Lung (tissue), 12 donors: ENCODE data around the gene ACTN1. TPM values are rescaled to one million over a fixed set of nuclear protein-coding genes. Genes with fewer than 3 reads are reported as not detected.

Experiments
- ATAC-seq: fragments of 200-7000 bp; cut with Tn5 transposase; one replicate; pipeline ENCODE4 v1.9.1; 2020; ENCODE audit warnings: moderate number of reproducible peaks; ENCODE audit not compliant: insufficient read depth, low FRiP score
- DNase-seq, 3 donors: peaks; one replicate each; pipeline ENCODE4 v3.0.0-alpha.2; 2013 to 2017
- H3K27ac ChIP-seq, 2 donors: one replicate each; pipeline ENCODE4 v1.5.1; 2013; ENCODE audit warnings: mild to moderate bottlenecking in 2 of 2, moderate library complexity in 2 of 2, control low read depth in 1 of 2, inconsistent platforms in 1 of 2, low read depth in 1 of 2, low read length in 1 of 2
- H3K27me3 ChIP-seq, 3 donors: one replicate each; pipeline ENCODE4 v1.5.1; 2013; ENCODE audit warnings: low read length in 2 of 3; ENCODE audit not compliant: control insufficient read depth in 3 of 3, insufficient read depth in 3 of 3
- H3K36me3 ChIP-seq, 4 donors: one replicate each; pipeline ENCODE4 v1.5.1; 2013; ENCODE audit warnings: low read length in 4 of 4, mild to moderate bottlenecking in 1 of 4, moderate library complexity in 1 of 4; ENCODE audit not compliant: control insufficient read depth in 4 of 4, insufficient read depth in 4 of 4
- H3K4me1 ChIP-seq, 5 donors: one replicate each; pipeline ENCODE4 v1.5.1; 2013; ENCODE audit warnings: low read length in 5 of 5, mild to moderate bottlenecking in 2 of 5, moderate library complexity in 1 of 5; ENCODE audit not compliant: control insufficient read depth in 5 of 5, insufficient read depth in 5 of 5
- H3K4me3 ChIP-seq: one replicate; pipeline ENCODE4 v1.5.1; 2013; ENCODE audit warnings: mild to moderate bottlenecking, control low read depth, moderate library complexity
- H3K9ac ChIP-seq, 2 donors: one replicate each; pipeline ENCODE4 v1.5.1; 2013; ENCODE audit warnings: low read length in 2 of 2, control low read depth in 1 of 2; ENCODE audit not compliant: insufficient read depth in 1 of 2
- H3K9me3 ChIP-seq, 4 donors: one replicate each; pipeline ENCODE4 v1.5.1; 2013; ENCODE audit warnings: low read length in 3 of 4, mild to moderate bottlenecking in 1 of 4, moderate library complexity in 1 of 4; ENCODE audit not compliant: control insufficient read depth in 4 of 4, insufficient read depth in 3 of 4
- CTCF ChIP-seq: IDR thresholded peaks from 2 replicates; pipeline ENCODE4 v1.5.1; 2012; ENCODE audit warnings: mild to moderate bottlenecking; ENCODE audit errors: control extremely low read depth, extremely low read depth
- WGBS, 2 donors: extraction: QIAGEN DNeasy Blood & Tissue Kit; methylation state at CpG; one replicate each; pipeline ENCODE4 v1.1.7; 2013; 5-methylcytosine and 5-hydroxymethylcytosine counted together
- polyA plus RNA-seq, 2 donors: library from polyadenylated mRNA; stranded (reverse); fragments of 200-250 nt; gene quantifications; one replicate each; pipeline ENCODE4 v1.2.1, GENCODE V29; 2013
- total RNA-seq, 2 donors: library from RNA; depleted of rRNA in 1 of 2; stranded (reverse); fragments of >200 nt in 1 of 2; gene quantifications; one replicate each; pipeline ENCODE4 v1.2.1, GENCODE V29; 2014 to 2021
- donor health status: control.
- donor health status: control.
- donor health status: Bipolar disorder and iron deficiency.
- donor health status: healthy.
- donor health status: DM: yes; HTN: yes; CAD: no.

Gene ACTN1
- total and polyA plus RNA-seq, 4 donors: 40.9 to 168 (median 117) TPM

GRCh38 chr14:68961781-68962584 is 17.1 kb downstream of the ACTN1 start:
- Histone ChIP-seq H3K36me3 (peaks cover 0 to 9% (median 3%) of the 10 kb centered on the region in 4 donors), H3K27ac (no peak overlapping the region), H3K4me3 (no peak overlapping the region), H3K9ac (no peak overlapping the region), H3K4me1 (peaks cover 25 to 74% (median 42%) of the 10 kb centered on the region in 5 donors), H3K27me3 (no peaks in the 10 kb centered on the region), H3K9me3 (no peaks in the 10 kb centered on the region)
- TF ChIP-seq CTCF: no peak
- DNase-seq: no peak
- 81 to 88% methylated on average over 16 of the region's 16 CpGs for WGBS, 2 donors
- ATAC-seq: no peak

DNA sequence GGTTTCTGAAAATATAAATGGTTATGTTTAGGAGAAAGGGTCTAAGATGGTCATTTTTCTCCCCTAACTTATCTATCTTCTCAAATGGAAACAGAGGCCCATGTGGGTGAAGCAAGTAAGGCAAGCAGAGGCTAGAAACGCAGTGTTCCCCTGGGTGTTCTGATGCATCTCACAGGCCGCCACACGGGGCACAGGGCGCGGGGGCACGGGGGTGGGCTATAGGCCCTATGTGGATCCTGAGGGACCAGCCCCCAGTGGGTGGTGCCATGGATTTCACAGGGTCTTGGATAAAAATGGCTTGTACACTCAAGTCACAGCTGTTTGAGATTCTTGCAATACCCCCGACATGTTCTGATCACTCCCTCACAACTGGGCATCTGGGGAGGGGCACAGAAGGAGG is 17.7 kb downstream of the ACTN1 start:
- WGBS, 2 donors: 80 to 84% methylated on average over 6 to 7 of the region's 7 CpGs
- no peak overlapping the region for H3K4me3 ChIP-seq
- no peak overlapping the region for H3K27ac ChIP-seq
- H3K9me3 ChIP-seq: no peaks in the 10 kb centered on the region
- DNase-seq (no peak), ATAC-seq (no peak)
- peaks cover 22 to 69% (median 42%) of the 10 kb centered on the region in 5 donors for H3K4me1 ChIP-seq
- no peak for TF ChIP-seq CTCF
- H3K9ac ChIP-seq: no peak overlapping the region
- H3K36me3 ChIP-seq: peaks cover 0 to 9% (median 1%) of the 10 kb centered on the region in 4 donors
- no peaks in the 10 kb centered on the region for H3K27me3 ChIP-seq

- peaks cover 0 to 9% (median 1%) of the 10 kb centered on the region in 4 donors for H3K36me3 ChIP-seq
- no peaks in the 10 kb centered on the region for H3K27me3 ChIP-seq
- no peak overlapping the region for H3K4me3 ChIP-seq
- H3K4me1 ChIP-seq: peaks cover 24 to 69% (median 39%) of the 10 kb centered on the region in 5 donors
- TF ChIP-seq CTCF: no peak
- DNase-seq: no peak
- no peak overlapping the region for H3K27ac ChIP-seq
- no peak overlapping the region for H3K9ac ChIP-seq
- no peak for ATAC-seq
- 79 to 81% methylated on average over 3 of the region's 3 CpGs for WGBS, 2 donors
- no peaks in the 10 kb centered on the region for H3K9me3 ChIP-seq
Measured at GRCh38 chr14:68960123-68960522, 19.0 kb downstream of the ACTN1 start.
